ENCODE data around the gene TNFSF9. TPM values are rescaled to one million over a fixed set of nuclear protein-coding genes. Genes with fewer than 3 reads are reported as not detected.
A peak's percentile ranks its signal among the peaks of the same experiment; 100 is the strongest.

The TNFSF9 gene
- total RNA-seq, 1 experiment from 2014 or later: 0.92 TPM

DNA sequence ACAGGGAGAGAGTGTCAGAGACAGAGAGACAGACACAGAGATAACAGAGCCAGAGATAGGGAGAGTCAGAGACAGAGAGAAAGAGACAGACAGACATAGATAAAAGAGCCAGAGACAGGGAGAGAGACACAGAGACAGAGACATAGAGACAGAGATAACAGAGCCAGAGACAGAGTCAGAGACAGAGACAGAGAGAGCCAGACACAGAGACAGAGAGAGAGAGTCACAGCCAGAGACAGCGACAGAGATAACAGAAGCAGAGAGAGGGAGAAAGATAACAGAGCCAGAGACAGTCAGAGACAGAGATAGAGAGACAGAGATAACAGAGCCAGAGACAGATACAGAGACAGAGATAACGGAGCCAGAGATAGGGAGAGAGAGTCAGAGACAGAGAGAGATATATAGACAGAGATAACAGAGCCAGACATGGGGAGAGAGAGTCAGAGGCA is 865 bp upstream of the TNFSF9 start:
- CTCF ChIA-PET: no interaction called here
- DNase-seq: no peak
- Mint-ChIP-seq H3K27me3 (ENCODE audit: unreplicated experiment) (peaks cover 45% of the 10 kb centered on the region), H3K9me3 (ENCODE audit: low read depth, unreplicated experiment) (no peaks in the 10 kb centered on the region), H3K4me3 (ENCODE audit: low read depth, unreplicated experiment) (peak overlapping the region; percentile 90), H3K36me3 (ENCODE audit: insufficient read depth, unreplicated experiment) (peaks cover 18% of the 10 kb centered on the region), H3K4me1 (ENCODE audit: low read depth, unreplicated experiment) (peaks cover 30% of the 10 kb centered on the region), H3K27ac (ENCODE audit: unreplicated experiment) (peak overlapping the region; percentile 97)
- TF ChIP-seq, protein P1, sequence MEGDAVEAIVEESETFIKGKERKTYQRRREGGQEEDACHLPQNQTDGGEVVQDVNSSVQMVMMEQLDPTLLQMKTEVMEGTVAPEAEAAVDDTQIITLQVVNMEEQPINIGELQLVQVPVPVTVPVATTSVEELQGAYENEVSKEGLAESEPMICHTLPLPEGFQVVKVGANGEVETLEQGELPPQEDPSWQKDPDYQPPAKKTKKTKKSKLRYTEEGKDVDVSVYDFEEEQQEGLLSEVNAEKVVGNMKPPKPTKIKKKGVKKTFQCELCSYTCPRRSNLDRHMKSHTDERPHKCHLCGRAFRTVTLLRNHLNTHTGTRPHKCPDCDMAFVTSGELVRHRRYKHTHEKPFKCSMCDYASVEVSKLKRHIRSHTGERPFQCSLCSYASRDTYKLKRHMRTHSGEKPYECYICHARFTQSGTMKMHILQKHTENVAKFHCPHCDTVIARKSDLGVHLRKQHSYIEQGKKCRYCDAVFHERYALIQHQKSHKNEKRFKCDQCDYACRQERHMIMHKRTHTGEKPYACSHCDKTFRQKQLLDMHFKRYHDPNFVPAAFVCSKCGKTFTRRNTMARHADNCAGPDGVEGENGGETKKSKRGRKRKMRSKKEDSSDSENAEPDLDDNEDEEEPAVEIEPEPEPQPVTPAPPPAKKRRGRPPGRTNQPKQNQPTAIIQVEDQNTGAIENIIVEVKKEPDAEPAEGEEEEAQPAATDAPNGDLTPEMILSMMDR (IDR thresholded peaks at IDR 0.05; ENCODE audit: unreplicated experiment): no peak
- intact Hi-C loops (cut with micrococcal nuclease; ENCODE audit: unreplicated experiment): no loop called here
- BruUV-seq (replicated peaks): no TSS peak

DNA sequence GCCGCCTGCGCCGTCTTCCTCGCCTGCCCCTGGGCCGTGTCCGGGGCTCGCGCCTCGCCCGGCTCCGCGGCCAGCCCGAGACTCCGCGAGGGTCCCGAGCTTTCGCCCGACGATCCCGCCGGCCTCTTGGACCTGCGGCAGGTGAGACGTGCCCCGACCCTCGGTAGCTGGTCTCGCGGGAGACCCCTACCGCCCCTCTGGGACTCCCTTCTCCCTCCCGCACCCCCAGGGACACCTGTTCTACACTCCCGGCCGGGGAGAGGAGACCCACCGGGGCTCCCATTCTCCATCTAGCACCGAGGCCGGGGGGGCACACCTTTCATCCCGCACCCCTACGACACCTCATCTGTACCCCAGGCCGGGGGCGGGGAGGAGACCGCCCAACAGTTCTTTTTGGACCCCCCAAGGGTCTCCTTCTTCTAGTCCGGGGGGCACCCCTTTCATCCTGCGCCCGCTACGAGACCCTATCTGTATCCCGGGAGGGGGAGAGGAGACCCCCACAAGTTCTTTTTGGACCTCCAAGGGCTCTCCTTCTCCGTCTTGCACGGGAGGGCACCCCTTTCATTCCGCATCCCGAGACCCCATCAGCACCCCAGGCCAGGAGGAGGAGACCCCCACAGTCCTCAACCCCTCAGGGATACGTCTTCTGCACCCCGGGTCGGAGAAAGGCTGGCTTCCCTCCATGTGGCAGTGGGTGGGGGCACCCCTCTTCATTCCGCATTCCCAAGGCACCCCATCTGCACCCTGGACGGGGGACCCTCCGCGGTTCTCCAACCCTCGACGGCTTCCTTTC is 533 bp downstream of the TNFSF9 start:
- Mint-ChIP-seq H3K27me3 (ENCODE audit: unreplicated experiment) (peaks cover 45% of the 10 kb centered on the region), H3K36me3 (ENCODE audit: insufficient read depth, unreplicated experiment) (peaks cover 18% of the 10 kb centered on the region), H3K4me3 (ENCODE audit: low read depth, unreplicated experiment) (peak overlapping the region; percentile 90), H3K9me3 (ENCODE audit: low read depth, unreplicated experiment) (no peaks in the 10 kb centered on the region), H3K4me1 (ENCODE audit: low read depth, unreplicated experiment) (peaks cover 30% of the 10 kb centered on the region), H3K27ac (ENCODE audit: unreplicated experiment) (peak overlapping the region; percentile 0)
- CTCF ChIA-PET: interaction anchor here (0.6 to 1.3 kb wide), 3 partner anchors 15 to 1389 kb away, joined by 6 to 8 read pairs (median 6); partner anchors contain the start of gene SNAPC2
- DNase-seq: no peak
- TSS peak; percentile 72 for BruUV-seq (replicated peaks)
- TF ChIP-seq, protein P1 (IDR thresholded peaks at IDR 0.05; ENCODE audit: unreplicated experiment): no peak
- intact Hi-C loops (cut with micrococcal nuclease; ENCODE audit: unreplicated experiment): no loop called here

DNA sequence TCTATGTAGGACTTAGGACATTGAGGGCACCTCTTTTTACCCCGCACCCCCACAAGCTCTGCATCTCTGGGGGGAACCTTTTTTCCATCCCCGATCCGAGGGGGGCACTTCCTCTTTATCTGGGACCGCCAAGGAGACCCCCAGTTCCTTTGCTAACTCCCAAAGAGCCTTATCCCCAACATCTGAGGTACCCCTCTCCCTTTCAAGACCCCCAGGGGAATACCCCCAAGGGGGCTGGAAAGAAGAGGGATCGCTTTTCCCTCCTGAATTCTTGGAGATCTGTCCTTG is 1.1 kb downstream of the TNFSF9 start:
- Mint-ChIP-seq H3K4me3 (ENCODE audit: low read depth, unreplicated experiment) (peak overlapping the region; percentile 90), H3K4me1 (ENCODE audit: low read depth, unreplicated experiment) (peaks cover 30% of the 10 kb centered on the region), H3K9me3 (ENCODE audit: low read depth, unreplicated experiment) (no peaks in the 10 kb centered on the region), H3K27ac (ENCODE audit: unreplicated experiment) (peak overlapping the region; percentile 0), H3K36me3 (ENCODE audit: insufficient read depth, unreplicated experiment) (peaks cover 18% of the 10 kb centered on the region), H3K27me3 (ENCODE audit: unreplicated experiment) (peaks cover 45% of the 10 kb centered on the region)
- CTCF ChIA-PET: no interaction called here
- BruUV-seq (replicated peaks): no TSS peak
- intact Hi-C loops (cut with micrococcal nuclease; ENCODE audit: unreplicated experiment): no loop called here
- TF ChIP-seq, protein P1 (IDR thresholded peaks at IDR 0.05; ENCODE audit: unreplicated experiment): no peak
- no peak for DNase-seq

DNA sequence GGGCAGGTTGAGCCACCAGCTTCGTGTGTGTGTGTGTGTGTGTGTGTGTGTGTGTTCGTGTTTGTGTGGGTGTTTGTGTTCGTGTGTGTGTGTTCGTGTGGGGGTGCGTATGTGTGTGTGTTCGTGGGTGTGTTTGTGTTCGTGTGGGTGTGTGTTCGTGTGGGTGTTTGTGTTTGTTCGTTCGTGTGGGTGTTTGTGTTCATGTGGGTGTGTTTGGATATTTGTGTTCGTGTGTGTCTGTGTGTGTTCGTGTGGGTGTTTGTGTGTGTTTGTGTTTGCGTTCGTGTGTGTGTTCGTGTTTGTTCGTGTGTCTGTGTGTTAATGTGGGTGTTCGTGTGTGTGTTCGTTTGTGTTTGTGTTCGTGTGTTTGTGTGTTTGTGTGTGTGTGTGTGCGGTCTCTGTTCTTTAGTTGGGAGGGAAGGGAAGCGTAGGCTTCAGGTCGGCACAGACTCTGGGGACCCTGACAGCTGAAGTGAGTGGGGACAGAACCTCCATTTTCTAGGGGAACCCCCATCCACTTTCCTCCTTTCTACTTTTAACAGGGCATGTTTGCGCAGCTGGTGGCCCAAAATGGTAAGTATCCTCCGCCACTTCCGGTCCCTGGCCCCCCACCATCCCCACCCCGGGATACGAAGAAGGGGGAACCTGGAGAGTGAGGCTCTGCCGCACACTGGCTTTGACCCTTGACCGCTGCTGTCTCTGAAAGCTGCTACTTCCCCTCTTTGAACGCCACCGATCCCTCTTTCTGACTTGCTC is 1.6 kb downstream of the TNFSF9 start:
- peaks cover 18% of the 10 kb centered on the region for H3K36me3 Mint-ChIP-seq (ENCODE audit: insufficient read depth, unreplicated experiment)
- no TSS peak for BruUV-seq (replicated peaks)
- H3K4me1 Mint-ChIP-seq (ENCODE audit: low read depth, unreplicated experiment): peaks cover 30% of the 10 kb centered on the region
- no peaks in the 10 kb centered on the region for H3K9me3 Mint-ChIP-seq (ENCODE audit: low read depth, unreplicated experiment)
- TF ChIP-seq, protein P1 (IDR thresholded peaks at IDR 0.05; ENCODE audit: unreplicated experiment): no peak
- intact Hi-C loops (cut with micrococcal nuclease; ENCODE audit: unreplicated experiment): no loop called here
- peaks cover 45% of the 10 kb centered on the region for H3K27me3 Mint-ChIP-seq (ENCODE audit: unreplicated experiment)
- peak overlapping the region; percentile 90 for H3K4me3 Mint-ChIP-seq (ENCODE audit: low read depth, unreplicated experiment)
- CTCF ChIA-PET: no interaction called here
- DNase-seq: no peak
- no peak overlapping the region for H3K27ac Mint-ChIP-seq (ENCODE audit: unreplicated experiment)
